Activated gamma-delta T cell (primary cell): ENCODE data around the gene FANCC.

Source experiments
- DNase-seq: peaks from one replicate; lab custom pipeline; 2025; lab: John Stamatoyannopoulos, UW

Gene FANCC

DNA sequence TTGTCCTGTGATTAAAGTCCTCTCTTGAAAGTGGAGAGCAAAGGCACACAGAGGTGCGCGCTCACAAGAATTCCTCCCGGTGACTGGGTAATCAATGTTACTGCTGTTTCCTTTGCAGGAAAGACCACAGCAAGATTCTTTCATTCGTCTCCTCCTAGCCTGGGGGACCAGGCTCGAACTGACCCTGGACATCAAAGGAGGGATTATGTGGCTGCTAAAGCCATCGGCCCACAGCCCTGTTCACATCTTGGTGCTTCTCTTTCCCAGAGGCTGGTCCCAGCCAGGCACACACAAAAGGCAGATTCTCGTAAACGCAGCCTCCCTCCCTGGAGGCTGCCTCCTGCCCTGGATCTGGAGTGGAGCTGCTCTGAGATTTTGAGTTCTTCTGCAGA is 230.9 kb downstream of the FANCC start:
- no peak for DNase-seq

GRCh38 chr9:95085861-95086563 is 231.5 kb downstream of the FANCC start:
- DNase-seq, result no peak

- DNase-seq, result no peak
Measured at GRCh38 chr9:95085036-95085770, 232.3 kb downstream of the FANCC start.

- DNase-seq, result no peak
Measured at GRCh38 chr9:95084254-95084934, 233.1 kb downstream of the FANCC start.

- no peak for DNase-seq
Measured at GRCh38 chr9:95083086-95083768, 234.3 kb downstream of the FANCC start.

DNA sequence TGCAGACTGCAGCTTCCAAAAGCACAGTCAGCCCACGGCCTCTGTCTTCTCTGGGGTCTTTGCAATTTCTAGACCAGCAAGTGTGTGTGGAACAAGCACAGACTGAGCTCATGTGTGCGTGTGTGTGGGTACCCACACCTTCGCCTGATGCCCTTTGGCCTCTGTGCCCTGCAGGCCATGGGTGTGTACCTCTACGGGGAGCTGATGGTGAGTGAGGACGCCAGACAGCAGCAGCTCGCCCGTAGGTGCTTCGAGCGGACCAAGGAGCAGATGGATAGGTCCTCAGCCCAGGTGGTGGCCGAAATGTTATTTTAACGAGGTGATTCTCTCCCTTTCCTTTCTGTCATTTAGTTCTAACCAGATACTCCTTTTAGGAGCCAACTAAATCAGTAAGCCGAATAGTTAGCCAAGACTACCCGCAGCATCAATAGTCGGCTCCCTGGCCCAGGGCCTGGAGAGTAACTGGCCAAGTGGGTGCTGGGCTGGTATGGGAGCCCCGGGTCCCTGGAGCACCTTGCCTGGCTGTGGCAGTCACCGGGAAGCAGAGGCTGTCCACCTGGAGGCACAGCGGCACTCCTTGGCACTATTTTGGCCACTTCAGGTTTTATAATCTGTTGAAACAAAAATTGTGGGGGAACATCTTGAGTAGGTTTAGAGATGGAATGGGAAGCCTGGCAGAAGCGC is 235.0 kb downstream of the FANCC start:
- DNase-seq, result no peak

GRCh38 chr9:95081998-95082397 is 235.5 kb downstream of the FANCC start:
- DNase-seq, result no peak

GRCh38 chr9:95080961-95081647 is 236.4 kb downstream of the FANCC start:
- DNase-seq, result no peak

DNA sequence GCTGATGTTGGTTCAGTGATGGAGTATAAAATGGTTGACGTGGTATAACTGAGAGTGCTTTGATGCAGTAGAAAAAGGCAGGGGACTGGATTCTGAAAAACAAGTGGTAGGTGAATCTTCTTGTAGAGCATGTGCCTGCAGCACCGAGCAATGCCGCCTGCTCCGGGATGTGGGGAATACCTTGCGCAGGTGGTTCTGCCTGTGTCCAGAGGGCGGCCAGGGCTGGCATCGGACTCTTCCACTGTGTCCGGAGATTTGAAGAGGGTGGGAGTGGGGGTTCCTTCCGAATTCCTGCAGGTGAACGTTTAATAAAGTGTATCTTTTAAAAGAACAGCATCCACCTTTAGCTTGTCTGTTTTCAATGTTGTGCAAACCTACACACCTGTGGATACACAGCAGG is 238.0 kb downstream of the FANCC start:
- DNase-seq, result no peak

DNA sequence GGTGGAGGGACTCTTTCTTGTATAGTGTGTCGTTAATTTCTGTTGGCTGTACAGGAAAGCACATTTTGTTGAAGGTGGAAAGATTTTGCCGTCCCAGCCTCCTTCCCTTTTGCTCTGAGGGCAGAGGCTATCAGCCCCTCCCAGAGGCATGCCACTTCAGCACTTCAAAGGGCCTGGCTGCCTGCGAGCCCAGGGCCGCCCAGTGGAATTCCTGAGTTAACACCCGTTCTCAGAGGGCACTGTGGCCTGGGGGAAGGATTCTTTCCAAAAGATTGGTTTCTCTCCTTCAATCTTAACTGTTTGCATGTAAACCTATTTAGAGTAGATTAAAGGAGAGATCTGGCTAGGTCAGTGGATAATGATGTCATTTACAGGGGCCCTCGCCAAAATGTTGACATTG is 238.6 kb downstream of the FANCC start:
- DNase-seq, result no peak

- DNase-seq, result no peak
Measured at GRCh38 chr9:95078511-95078910, 239.0 kb downstream of the FANCC start.

GRCh38 chr9:95077766-95078370 is 239.6 kb downstream of the FANCC start:
- no peak for DNase-seq

DNA sequence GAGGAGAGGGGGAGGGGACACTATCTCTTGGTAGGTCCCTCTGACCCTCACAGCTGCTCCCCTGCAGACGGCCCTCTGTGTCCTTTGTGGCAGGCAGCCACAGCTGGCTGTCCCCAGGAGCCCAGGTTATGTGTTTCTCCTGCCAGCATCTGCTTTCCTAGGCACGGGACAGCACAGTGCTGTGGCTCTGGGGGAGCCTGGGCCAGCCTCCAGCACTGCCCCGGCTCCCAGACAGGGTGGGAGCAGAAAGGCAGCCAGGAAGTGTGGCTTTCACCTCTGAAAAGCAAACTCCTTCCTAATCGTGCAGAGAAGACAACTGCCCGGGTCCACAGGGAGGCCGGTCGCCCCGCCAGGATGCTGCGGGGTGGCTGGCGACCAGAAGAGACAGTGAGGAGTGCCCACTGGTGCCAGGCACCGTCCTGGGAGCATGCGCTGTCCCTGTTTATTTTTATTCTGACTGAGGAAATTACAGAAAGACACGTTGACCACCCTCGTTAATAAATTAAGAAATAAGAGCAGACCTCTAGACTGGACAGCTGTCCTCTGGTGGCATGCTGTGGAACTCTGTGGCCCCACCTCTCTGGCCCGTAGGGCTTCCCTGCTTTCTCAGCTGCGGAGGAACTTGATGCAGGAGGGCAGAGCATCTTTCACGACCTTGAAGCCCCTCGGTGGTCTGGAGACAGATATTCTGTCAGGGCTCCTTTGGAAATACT is 240.3 kb downstream of the FANCC start:
- no peak for DNase-seq

DNA sequence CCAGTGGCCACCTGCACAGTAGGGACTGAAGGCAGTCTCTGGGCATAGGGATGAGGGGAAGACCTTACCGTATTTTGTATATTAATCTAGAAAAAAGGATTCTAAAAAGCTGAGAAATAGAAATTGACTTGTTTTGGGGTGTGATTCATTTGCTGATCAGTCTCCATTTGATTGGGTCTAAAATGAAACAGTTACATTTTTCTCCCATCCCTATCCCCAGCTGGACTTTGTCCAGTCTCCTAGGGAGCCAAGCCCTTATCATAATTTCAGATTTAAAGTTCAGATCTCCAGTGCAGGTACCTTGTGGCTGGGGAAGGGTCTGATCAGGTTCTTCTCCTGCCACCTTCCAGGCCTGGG is 240.8 kb downstream of the FANCC start:
- no peak for DNase-seq

- no peak for DNase-seq
Measured at GRCh38 chr9:95075700-95076099, 241.8 kb downstream of the FANCC start.

- no peak for DNase-seq
Measured at GRCh38 chr9:95074632-95075031, 242.9 kb downstream of the FANCC start.

- DNase-seq, result no peak
Measured at GRCh38 chr9:95073918-95074317, 243.6 kb downstream of the FANCC start.

DNA sequence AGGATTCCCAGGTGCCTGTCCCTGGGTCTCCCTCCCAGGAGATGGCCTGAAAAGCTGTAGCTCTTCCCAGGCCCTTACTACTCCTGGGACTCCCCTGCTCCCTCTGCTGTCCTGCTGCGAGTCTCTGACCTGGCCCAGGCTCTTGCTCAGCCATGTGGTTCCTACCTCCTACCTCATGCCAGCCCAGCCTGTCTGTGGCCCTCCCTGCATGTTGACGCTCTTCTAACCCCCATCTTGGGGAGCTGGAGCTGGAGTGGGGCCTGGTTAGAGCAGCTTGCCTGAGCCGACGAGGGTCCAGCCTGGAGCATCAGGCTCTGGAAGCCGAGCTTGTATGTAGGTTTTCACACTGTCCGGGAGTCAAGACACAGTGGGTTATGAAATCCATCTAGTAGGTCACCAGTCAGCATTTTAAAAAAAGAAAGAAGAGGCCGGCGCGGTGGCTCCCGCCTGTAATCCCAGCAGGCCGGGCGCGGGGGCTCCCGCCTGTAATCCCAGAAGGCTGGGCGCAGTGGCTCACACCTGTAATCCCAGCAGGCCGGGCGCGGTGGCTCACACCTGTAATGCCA is 244.4 kb downstream of the FANCC start:
- no peak for DNase-seq

DNA sequence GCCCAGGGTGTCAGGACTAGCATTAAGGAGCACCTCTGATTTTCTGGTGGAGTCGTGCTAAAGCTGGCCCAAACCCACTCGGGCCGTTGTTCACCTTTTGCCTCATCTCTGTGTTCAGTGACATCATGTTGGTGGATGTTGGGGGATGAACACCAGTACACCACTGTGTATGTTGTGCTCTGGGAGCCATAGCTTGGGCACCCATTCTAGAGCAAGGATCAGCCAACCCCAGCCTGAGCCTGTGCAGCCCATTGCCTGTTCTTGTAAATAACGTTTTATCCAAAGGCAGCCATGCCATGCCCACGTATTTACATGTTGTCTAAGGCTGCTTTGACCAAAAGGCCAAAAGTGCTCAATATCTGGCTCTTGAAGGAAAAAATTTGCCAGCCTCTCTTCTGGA is 245.6 kb downstream of the FANCC start:
- DNase-seq, result no peak

GRCh38 chr9:95071450-95071849 is 246.1 kb downstream of the FANCC start:
- DNase-seq, result no peak
